IMR-90 (cell line): ENCODE results near the gene COA4. TPM values are rescaled to one million over a fixed set of nuclear protein-coding genes. Genes with fewer than 3 reads are reported as not detected.

Source experiments
- ATAC-seq: fragments of 200-7000 bp; cut with Tn5 transposase; 2 replicates; pipeline ENCODE4 v1.9.1; 2020; ENCODE audit warnings: low read depth, mild to moderate bottlenecking, moderate library complexity
- BruUV-seq: library from RNA; stranded (reverse); fragments of 400-500 nt; replicated peaks from 2 replicates; lab custom pipeline; 2021; lab: Mats Ljungman, UMichigan
- CTCF ChIA-PET: fragments of 300-600 bp; formaldehyde crosslinking; extraction: SDS; loops from one replicate; lab custom pipeline; 2021; ENCODE audit warnings: antibody characterized with exemption; lab: Yijun Ruan, JAX
- POLR2A ChIA-PET: fragments of 300-600 bp; sonication (Branson Sonifier 250); formaldehyde crosslinking; loops from one replicate; lab custom pipeline; 2022; ENCODE audit warnings: antibody characterized with exemption; ENCODE audit not compliant: unreplicated experiment; lab: Charles Lee
- DNase-seq: peaks from one replicate; pipeline ENCODE4 v3.0.0; 2013
- H2AFZ ChIP-seq: replicated peaks from 2 replicates; pipeline ENCODE3; 2013; ENCODE audit warnings: low read length, mild to moderate bottlenecking; ENCODE audit not compliant: poor library complexity
- H2AK5ac ChIP-seq: 2 replicates; pipeline ENCODE4 v1.6.1; 2013; ENCODE audit warnings: low read depth, low read length, inconsistent platforms
- H2AK9ac ChIP-seq: replicated peaks from 2 replicates; pipeline ENCODE3; 2013; ENCODE audit warnings: mild to moderate bottlenecking, low read depth, low read length, moderate library complexity; ENCODE audit not compliant: poor library complexity
- H2BK120ac ChIP-seq: 2 replicates; pipeline ENCODE4 v1.6.1; 2013; ENCODE audit warnings: low read depth, low read length, inconsistent platforms
- H2BK15ac ChIP-seq: 3 replicates; pipeline ENCODE4 v1.6.1; 2013; ENCODE audit warnings: low read depth, low read length, inconsistent platforms
- H2BK20ac ChIP-seq: 2 replicates; pipeline ENCODE4 v1.6.1; 2013; ENCODE audit warnings: low read depth, mild to moderate bottlenecking, inconsistent platforms, low read length, moderate library complexity
- H2BK5ac ChIP-seq: 2 replicates; pipeline ENCODE4 v1.6.1; 2013; ENCODE audit warnings: mild to moderate bottlenecking, low read depth, low read length, inconsistent platforms; ENCODE audit not compliant: poor library complexity, severe bottlenecking
- H3K14ac ChIP-seq: replicated peaks from 2 replicates; pipeline ENCODE4 v1.6.1; 2013; ENCODE audit warnings: low read depth, low read length, inconsistent platforms
- H3K18ac ChIP-seq: 2 replicates; pipeline ENCODE4 v1.6.1; 2013; ENCODE audit warnings: low read depth, low read length, control low read depth
- H3K23ac ChIP-seq: 2 replicates; pipeline ENCODE4 v1.6.1; 2013; ENCODE audit warnings: low read depth, low read length, inconsistent platforms
- H3K27ac ChIP-seq: 2 replicates; pipeline ENCODE4 v1.5.1; 2013; ENCODE audit warnings: mild to moderate bottlenecking, control low read depth, low read length; ENCODE audit not compliant: insufficient read depth
- H3K27me3 ChIP-seq: 2 replicates; pipeline ENCODE4 v1.6.1; 2013; ENCODE audit warnings: low read length; ENCODE audit not compliant: control insufficient read depth, insufficient read depth
- H3K36me3 ChIP-seq: 2 replicates; pipeline ENCODE4 v1.6.1; 2013; ENCODE audit warnings: low read length, mixed read lengths; ENCODE audit not compliant: control insufficient read depth, insufficient read depth
- H3K4ac ChIP-seq: 2 replicates; pipeline ENCODE4 v1.6.1; 2013; ENCODE audit warnings: low read depth, low read length, inconsistent platforms
- H3K4me1 ChIP-seq: 2 replicates; pipeline ENCODE4 v1.6.1; 2013; ENCODE audit warnings: low read length, mixed read lengths; ENCODE audit not compliant: control insufficient read depth, insufficient read depth
- H3K4me2 ChIP-seq: 2 replicates; pipeline ENCODE4 v1.6.1; 2013; ENCODE audit warnings: low read depth, mild to moderate bottlenecking, control low read depth, low read length, moderate library complexity
- H3K4me3 ChIP-seq: 2 replicates; pipeline ENCODE4 v1.5.1; 2013; ENCODE audit warnings: low read depth, mild to moderate bottlenecking, control low read depth, low read length, moderate library complexity; ENCODE audit not compliant: insufficient read depth
- H3K56ac ChIP-seq: 2 replicates; pipeline ENCODE4 v1.6.1; 2013; ENCODE audit warnings: low read length, inconsistent platforms; ENCODE audit not compliant: insufficient read depth; ENCODE audit errors: extremely low read depth
- H3K79me1 ChIP-seq, 2 experiments: 2 replicates each; pipeline ENCODE4 v1.6.1; 2013; ENCODE audit warnings: low read length in 2 of 2, inconsistent platforms in 1 of 2, low read depth in 1 of 2
- H3K9ac ChIP-seq: 2 replicates; pipeline ENCODE4 v1.6.1; 2013; ENCODE audit warnings: low read depth, low read length, control low read depth
- H3K9me1 ChIP-seq: 2 replicates; pipeline ENCODE4 v1.6.1; 2013; ENCODE audit warnings: low read length, inconsistent platforms; ENCODE audit not compliant: insufficient read depth
- H3K9me3 ChIP-seq: 2 replicates; pipeline ENCODE4 v1.6.1; 2013; ENCODE audit warnings: low read length; ENCODE audit not compliant: control insufficient read depth, insufficient read depth
- H4K20me1 ChIP-seq: 2 replicates; pipeline ENCODE4 v1.6.1; 2013; ENCODE audit warnings: low read length, inconsistent platforms; ENCODE audit not compliant: insufficient read depth
- H4K5ac ChIP-seq: 2 replicates; pipeline ENCODE4 v1.6.1; 2013; ENCODE audit warnings: mild to moderate bottlenecking, low read depth, low read length, control low read depth
- H4K8ac ChIP-seq, 2 experiments: 2 replicates each; pipeline ENCODE4 v1.6.1; 2013; ENCODE audit warnings: low read depth in 2 of 2, low read length in 2 of 2, control low read depth in 1 of 2, inconsistent platforms in 1 of 2
- H4K91ac ChIP-seq: 2 replicates; pipeline ENCODE4 v1.6.1; 2013; ENCODE audit warnings: low read depth, low read length, inconsistent platforms; ENCODE audit not compliant: insufficient read depth
- CEBPB ChIP-seq: IDR thresholded peaks from 2 replicates; pipeline ENCODE4 v1.6.1; 2012; ENCODE audit warnings: low read depth, low read length, improper control_type of control experiment
- CHD1 ChIP-seq: IDR thresholded peaks from 2 replicates; pipeline ENCODE4 v1.6.1; 2012; ENCODE audit warnings: low read depth, low read length, improper control_type of control experiment
- FOS ChIP-seq: fragments of 150-350 bp; IDR thresholded peaks from 2 replicates; pipeline ENCODE4 v1.6.1; 2016; ENCODE audit warnings: low read depth, low read length
- MAZ ChIP-seq: IDR thresholded peaks from 2 replicates; pipeline ENCODE4 v1.6.1; 2012; ENCODE audit warnings: low read depth, mild to moderate bottlenecking, low read length, improper control_type of control experiment, moderate library complexity, borderline replicate concordance
- MXI1 ChIP-seq: IDR thresholded peaks from 2 replicates; pipeline ENCODE4 v1.6.1; 2012; ENCODE audit warnings: low read depth, mild to moderate bottlenecking, low read length, moderate library complexity, borderline replicate concordance
- NFE2L2 ChIP-seq: fragments of 150-350 bp; IDR thresholded peaks from 2 replicates; pipeline ENCODE4 v1.6.1; 2016; ENCODE audit warnings: low read depth, mild to moderate bottlenecking, low read length
- POLR2A ChIP-seq: IDR thresholded peaks from 2 replicates; pipeline ENCODE4 v1.6.1; 2012; ENCODE audit warnings: mild to moderate bottlenecking, low read depth, low read length
- RAD21 ChIP-seq: IDR thresholded peaks from 2 replicates; pipeline ENCODE4 v1.6.1; 2012; ENCODE audit warnings: low read length, improper control_type of control experiment
- RCOR1 ChIP-seq: IDR thresholded peaks from 2 replicates; pipeline ENCODE4 v1.6.1; 2012; ENCODE audit warnings: mild to moderate bottlenecking, low read length, improper control_type of control experiment; ENCODE audit not compliant: insufficient replicate concordance
- RFX5 ChIP-seq: IDR thresholded peaks from 2 replicates; pipeline ENCODE4 v1.8.0; 2012; ENCODE audit warnings: low read depth, mild to moderate bottlenecking, low read length, moderate library complexity
- SMC3 ChIP-seq: fragments of 150-350 bp; IDR thresholded peaks from 2 replicates; pipeline ENCODE4 v1.6.1; 2016; ENCODE audit warnings: low read depth, mild to moderate bottlenecking, antibody characterized with exemption, low read length, moderate library complexity
- WGBS, 2 experiments: methylation state at CpG; one replicate each; pipeline versions ENCODE4 v1.1.5 to v1.1.7; 2013; ENCODE audit warnings: missing lambda C conversion rate in 2 of 2; ENCODE audit not compliant: insufficient read length in 1 of 2; ENCODE audit errors: extremely low coverage in 2 of 2; 5-methylcytosine and 5-hydroxymethylcytosine counted together
- dilution Hi-C: fragments of 300-500 bp; cut with HindIII; formaldehyde crosslinking; loops from one replicate; pipeline ENCODE4 v1.14.3; 2018; ENCODE audit warnings: low sequenced_read_pairs; ENCODE audit not compliant: unreplicated experiment
- in situ Hi-C: fragments of 300-500 bp; cut with MboI; formaldehyde crosslinking; loops from 3 replicates; pipeline ENCODE4 v1.14.3; 2019; ENCODE audit warnings: low sequenced_read_pairs, inconsistent platforms, mixed read lengths
- intact Hi-C: fragments of 100-400 bp; cut with micrococcal nuclease; formaldehyde crosslinking; loops from 2 replicates; pipeline ENCODE4 v1.10.0; 2022
- polyA plus RNA-seq, 3 experiments: library from polyadenylated mRNA; depleted of rRNA; stranded (reverse); fragments of >200 nt; gene quantifications; 2 replicates each; pipeline ENCODE4 v1.2.3, GENCODE V29; 2012; ENCODE audit warnings: low replicate concordance in 1 of 3
- total RNA-seq: library from RNA; depleted of rRNA; stranded (reverse); fragments of >200 nt; gene quantifications from 2 replicates; pipeline ENCODE4 v1.2.3, GENCODE V29; 2012
- TF ChIP-seq, protein P1 (sequence below): fragments of 150-350 bp; IDR thresholded peaks from 2 replicates; pipeline ENCODE4 v1.6.1; 2017; ENCODE audit warnings: mild to moderate bottlenecking, antibody characterized with exemption, low read length, low read depth
- TF ChIP-seq, protein P2 (sequence below): conservative IDR thresholded peaks from 2 replicates; pipeline ENCODE4 v1.5.1; 2012; ENCODE audit warnings: mild to moderate bottlenecking, low read depth, low read length, improper control_type of control experiment

Gene COA4
- total and polyA plus RNA-seq, 2 of the 4 experiments (the other 2 are of a cell fraction) = 78.0 to 97.4 TPM

DNA sequence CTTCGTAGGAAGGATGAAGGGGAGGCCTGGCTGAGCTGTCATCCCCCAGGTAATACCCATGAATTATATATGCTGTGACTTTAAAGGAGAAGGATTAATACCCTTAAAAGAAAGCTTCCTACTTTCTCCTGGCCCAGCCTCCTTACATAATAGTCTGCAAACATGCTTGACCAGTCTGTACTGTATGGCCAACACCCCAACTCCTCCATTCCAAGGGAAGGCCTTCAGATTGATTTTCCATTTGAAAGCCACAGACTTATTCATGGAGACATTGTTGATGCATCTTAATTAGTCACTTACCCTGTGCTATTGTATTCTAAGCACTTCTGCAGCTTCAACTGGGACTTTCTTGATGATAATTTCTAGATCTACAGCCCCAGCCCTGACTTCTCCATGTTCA is 2.1 kb upstream of the COA4 start:
- no peak overlapping the region for H4K8ac ChIP-seq
- no peak overlapping the region for H3K23ac ChIP-seq
- no peak overlapping the region for H3K4ac ChIP-seq
- no peak overlapping the region for H3K56ac ChIP-seq
- ATAC-seq = no peak
- in situ Hi-C loops = no loop called here
- no peak overlapping the region for H3K14ac ChIP-seq
- no peak overlapping the region for H2BK5ac ChIP-seq
- H2BK15ac ChIP-seq = no peak overlapping the region
- H2BK120ac ChIP-seq = no peak overlapping the region
- TF ChIP-seq RFX5 (no peak), RAD21 (no peak), FOS (no peak), POLR2A (no peak), RCOR1 (no peak), MAZ (no peak), MXI1 (no peak), CHD1 (no peak), SMC3 (no peak), CEBPB (no peak), NFE2L2 (no peak)
- TF ChIP-seq, protein P1, sequence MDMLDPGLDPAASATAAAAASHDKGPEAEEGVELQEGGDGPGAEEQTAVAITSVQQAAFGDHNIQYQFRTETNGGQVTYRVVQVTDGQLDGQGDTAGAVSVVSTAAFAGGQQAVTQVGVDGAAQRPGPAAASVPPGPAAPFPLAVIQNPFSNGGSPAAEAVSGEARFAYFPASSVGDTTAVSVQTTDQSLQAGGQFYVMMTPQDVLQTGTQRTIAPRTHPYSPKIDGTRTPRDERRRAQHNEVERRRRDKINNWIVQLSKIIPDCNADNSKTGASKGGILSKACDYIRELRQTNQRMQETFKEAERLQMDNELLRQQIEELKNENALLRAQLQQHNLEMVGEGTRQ = no peak
- TF ChIP-seq, protein P2, sequence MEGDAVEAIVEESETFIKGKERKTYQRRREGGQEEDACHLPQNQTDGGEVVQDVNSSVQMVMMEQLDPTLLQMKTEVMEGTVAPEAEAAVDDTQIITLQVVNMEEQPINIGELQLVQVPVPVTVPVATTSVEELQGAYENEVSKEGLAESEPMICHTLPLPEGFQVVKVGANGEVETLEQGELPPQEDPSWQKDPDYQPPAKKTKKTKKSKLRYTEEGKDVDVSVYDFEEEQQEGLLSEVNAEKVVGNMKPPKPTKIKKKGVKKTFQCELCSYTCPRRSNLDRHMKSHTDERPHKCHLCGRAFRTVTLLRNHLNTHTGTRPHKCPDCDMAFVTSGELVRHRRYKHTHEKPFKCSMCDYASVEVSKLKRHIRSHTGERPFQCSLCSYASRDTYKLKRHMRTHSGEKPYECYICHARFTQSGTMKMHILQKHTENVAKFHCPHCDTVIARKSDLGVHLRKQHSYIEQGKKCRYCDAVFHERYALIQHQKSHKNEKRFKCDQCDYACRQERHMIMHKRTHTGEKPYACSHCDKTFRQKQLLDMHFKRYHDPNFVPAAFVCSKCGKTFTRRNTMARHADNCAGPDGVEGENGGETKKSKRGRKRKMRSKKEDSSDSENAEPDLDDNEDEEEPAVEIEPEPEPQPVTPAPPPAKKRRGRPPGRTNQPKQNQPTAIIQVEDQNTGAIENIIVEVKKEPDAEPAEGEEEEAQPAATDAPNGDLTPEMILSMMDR = no peak
- no peak overlapping the region for H3K4me2 ChIP-seq
- H3K9me1 ChIP-seq = peaks cover 3% of the 10 kb centered on the region; the same call in 1 of the 2 replicates
- no peak for DNase-seq
- no CpG with 5 or more reads among the region's 1 CpG for WGBS, 2 experiments
- no peak overlapping the region for H2AK9ac ChIP-seq
- no peak overlapping the region for H3K18ac ChIP-seq
- H3K36me3 ChIP-seq = peaks cover 3% of the 10 kb centered on the region
- no peak overlapping the region for H3K9ac ChIP-seq
- no peak overlapping the region for H2AFZ ChIP-seq
- no peak overlapping the region for H3K4me3 ChIP-seq
- peaks cover 30 to 37% of the 10 kb centered on the region in 2 experiments for H3K79me1 ChIP-seq
- no peak overlapping the region for H4K91ac ChIP-seq
- no peak overlapping the region for H3K27ac ChIP-seq
- no peak overlapping the region for H2BK20ac ChIP-seq
- H4K20me1 ChIP-seq = no peaks in the 10 kb centered on the region
- no peaks in the 10 kb centered on the region for H3K9me3 ChIP-seq
- BruUV-seq = no TSS peak
- POLR2A ChIA-PET = no interaction called here
- H3K4me1 ChIP-seq = peaks cover 5% of the 10 kb centered on the region
- dilution Hi-C loops = no loop called here
- no peak overlapping the region for H2AK5ac ChIP-seq
- intact Hi-C loops = loop anchor here (5.0 kb wide), 1 partner anchor 91 kb away; the partner anchor contains the start of gene MRPL48
- H3K27me3 ChIP-seq = no peaks in the 10 kb centered on the region
- CTCF ChIA-PET = no interaction called here
- no peak overlapping the region for H4K5ac ChIP-seq
